C4-2B (cell line): Measurements from ENCODE around the gene TREM2.

Source experiments
- H3K27ac ChIP-seq: fragments of 450-650 bp; 2 replicates; pipeline ENCODE4 v1.5.1; 2017
- ZFX ChIP-seq: fragments of 450-650 bp; IDR thresholded peaks from 2 replicates; pipeline ENCODE4 v1.6.1; 2017
- TF ChIP-seq, protein P1 (sequence below): fragments of 450-650 bp; conservative IDR thresholded peaks from 2 replicates; pipeline ENCODE4 v1.5.1; 2017; ENCODE audit warnings: mild to moderate bottlenecking

Gene TREM2

DNA sequence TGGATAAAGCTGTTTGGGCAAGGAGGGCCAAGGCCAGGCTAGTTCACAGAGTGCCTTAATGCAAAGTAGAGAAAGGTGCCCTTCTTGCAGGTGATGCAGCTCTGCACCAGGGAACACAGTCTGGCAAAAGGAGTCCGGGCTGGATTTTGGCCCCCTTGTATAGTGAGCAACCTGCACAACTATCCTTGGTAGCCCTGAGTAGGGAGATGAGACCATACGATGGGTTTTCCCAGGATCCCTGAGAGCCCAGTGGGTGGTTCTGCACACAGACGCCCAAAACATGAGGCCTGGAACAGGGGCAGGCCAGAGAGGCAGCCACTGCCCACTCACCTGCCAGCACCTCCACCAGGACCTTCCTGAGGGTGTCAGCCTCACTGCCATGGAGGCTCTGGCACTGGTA lies 2.0 kb downstream of the TREM2 start:
- H3K27ac ChIP-seq: no peak overlapping the region
- no peak for TF ChIP-seq ZFX
- TF ChIP-seq, protein P1, sequence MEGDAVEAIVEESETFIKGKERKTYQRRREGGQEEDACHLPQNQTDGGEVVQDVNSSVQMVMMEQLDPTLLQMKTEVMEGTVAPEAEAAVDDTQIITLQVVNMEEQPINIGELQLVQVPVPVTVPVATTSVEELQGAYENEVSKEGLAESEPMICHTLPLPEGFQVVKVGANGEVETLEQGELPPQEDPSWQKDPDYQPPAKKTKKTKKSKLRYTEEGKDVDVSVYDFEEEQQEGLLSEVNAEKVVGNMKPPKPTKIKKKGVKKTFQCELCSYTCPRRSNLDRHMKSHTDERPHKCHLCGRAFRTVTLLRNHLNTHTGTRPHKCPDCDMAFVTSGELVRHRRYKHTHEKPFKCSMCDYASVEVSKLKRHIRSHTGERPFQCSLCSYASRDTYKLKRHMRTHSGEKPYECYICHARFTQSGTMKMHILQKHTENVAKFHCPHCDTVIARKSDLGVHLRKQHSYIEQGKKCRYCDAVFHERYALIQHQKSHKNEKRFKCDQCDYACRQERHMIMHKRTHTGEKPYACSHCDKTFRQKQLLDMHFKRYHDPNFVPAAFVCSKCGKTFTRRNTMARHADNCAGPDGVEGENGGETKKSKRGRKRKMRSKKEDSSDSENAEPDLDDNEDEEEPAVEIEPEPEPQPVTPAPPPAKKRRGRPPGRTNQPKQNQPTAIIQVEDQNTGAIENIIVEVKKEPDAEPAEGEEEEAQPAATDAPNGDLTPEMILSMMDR: no peak

DNA sequence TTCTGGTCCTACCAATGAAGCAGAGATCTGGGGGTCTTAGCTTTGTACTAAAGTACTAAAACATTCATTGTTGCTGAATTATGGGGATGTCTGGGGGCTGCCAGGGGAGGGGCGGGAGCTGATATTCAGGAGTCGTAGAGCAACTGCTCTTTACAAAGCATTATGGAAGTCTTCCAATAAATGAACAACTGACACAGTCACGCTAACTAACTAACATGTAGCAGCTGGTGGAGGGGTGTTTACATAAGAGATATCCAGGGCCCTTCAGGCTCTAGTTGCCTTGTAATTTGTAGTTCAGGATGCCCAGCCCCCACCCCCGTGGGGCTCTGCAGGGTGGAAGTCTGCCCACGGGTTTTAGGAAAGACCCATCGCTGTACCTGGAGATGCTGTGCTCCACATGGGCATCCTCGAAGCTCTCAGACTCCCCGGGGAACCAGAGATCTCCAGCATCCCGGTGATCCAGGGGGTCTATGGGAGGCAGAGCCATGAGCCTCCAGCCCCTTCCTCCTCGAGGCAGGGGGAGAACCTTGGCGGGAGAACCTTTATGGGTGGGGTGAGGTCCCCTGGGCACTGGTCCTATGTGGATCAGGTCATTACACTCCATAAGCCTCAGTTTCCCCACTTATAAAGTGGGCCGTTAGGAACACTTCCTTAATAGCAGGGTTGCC lies 3.4 kb downstream of the TREM2 start:
- no peak for TF ChIP-seq ZFX
- TF ChIP-seq, protein P1: no peak
- no peak overlapping the region for H3K27ac ChIP-seq

DNA sequence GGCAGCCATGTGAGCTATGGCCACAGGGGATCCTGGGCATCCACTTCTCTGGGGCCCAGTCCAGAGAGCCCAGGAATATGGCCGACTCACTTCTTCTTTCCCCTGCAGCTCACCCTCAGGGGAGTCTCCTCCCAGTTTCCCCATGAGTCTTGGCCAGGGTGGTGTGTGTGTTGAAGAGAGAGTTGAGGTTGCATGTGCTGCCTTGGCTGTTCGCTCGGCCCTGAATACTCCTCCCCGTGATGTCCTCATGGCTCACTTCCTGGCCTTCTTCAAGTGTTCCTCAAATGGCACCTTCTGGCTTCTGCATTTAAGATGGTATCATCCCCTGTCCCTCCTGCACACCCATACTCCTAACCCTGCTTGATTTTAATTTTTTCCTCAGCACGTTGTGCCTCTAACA lies 5.6 kb downstream of the TREM2 start:
- no peak for TF ChIP-seq ZFX
- TF ChIP-seq, protein P1: no peak
- H3K27ac ChIP-seq: no peak overlapping the region

DNA sequence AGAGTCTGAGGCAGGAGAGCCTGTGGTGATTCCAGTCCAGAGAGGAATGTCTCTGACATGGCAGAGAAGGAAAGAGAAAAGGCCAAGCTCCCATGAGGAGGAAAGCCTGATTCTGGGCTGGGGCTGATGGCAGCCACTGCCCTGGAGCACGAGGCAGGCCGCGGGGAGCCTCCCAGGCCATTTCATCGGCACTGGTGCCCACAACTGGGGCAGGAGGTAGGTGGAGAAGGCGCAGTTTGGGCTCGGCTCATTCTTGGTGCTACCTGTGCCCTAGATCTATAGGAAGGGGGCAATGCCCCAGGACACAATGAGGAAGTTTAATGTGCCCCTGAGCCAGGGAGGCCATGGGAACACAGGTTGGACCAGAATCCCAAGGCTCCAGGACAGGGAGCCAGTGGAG lies 6.1 kb downstream of the TREM2 start:
- TF ChIP-seq ZFX: no peak
- TF ChIP-seq, protein P1: no peak
- no peak overlapping the region for H3K27ac ChIP-seq

DNA sequence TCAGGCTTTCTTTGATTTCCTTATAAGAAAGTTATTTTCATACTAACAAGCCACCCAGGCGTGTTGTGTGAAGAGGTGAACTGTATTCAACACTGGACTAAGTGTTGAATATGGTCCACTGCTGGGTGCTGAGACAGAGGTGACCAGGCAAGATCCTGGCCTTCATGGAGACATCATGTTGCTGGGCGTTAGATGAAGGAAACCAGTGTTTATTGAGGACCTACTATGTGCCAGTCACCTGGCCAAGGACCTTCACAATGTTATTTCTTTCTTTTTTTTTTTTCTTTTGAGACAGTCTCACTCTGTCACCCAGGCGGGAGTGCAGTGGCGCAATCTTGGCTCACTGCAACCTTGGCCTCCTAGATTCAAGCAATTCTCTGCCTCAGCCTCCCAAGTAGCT lies 6.9 kb downstream of the TREM2 start:
- H3K27ac ChIP-seq: no peak overlapping the region
- TF ChIP-seq, protein P1: no peak
- TF ChIP-seq ZFX: no peak

DNA sequence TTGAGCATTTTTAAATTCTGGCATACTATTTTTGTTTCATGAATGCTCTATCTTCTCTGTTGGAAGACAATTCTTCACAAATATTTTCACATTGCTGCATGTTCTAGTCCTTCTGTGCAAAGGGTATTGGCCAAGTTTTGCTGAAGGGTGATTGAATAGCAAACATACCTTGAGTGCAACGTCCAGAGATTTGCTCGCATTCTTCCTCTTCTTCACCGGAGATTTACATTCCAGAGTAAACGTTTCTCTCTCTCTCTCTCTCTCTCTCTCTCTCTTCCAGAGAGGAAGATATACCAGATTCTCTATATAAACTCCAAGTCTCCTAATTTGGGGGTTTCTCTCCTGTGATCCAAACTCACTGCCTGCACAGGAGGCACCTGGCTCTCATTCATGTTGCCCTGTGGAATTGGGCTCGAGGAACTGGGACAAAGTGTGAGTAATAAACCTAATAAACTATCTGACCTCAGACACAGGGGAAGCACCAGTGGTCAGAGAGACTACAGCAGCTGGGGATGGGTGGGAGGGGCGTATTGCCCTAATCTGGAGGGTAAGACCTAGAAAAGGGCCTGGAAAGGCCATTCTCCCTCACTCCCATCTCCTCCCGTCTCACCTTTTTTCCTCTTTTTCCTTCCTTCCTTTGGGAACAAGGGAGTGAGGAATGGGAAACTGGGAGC lies 7.6 kb downstream of the TREM2 start:
- TF ChIP-seq, protein P1: no peak
- no peak for TF ChIP-seq ZFX
- no peak overlapping the region for H3K27ac ChIP-seq

DNA sequence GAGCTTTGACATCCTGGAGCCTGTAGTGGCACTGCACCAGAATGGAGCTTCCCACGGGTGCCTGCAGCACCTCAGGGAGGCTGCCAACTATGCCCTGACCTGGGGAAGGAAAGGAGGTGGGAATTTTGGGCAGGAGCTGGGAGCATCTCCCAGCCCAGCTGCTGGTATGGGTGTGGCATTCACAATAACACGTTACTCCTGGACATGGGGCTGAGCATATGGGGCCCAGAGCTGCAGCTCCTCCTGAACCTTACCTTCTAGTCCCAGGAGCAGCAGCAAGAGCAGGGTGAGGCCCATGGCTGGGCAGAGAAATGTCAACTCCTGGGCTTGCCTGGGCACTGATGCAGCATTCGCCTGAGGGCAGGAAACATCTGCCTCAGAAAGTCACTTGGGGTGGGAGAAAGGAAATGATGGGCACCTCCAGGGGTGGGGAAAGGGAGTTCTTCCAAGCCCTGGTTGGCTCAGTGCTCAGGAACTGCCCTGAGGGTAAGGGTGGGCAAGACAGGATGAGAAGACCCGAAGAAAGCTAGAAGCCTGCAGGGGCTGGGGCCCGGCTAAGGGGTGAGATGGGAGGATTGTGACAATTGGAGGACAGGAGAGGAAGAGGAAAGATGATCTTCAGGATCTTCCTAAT lies 8.8 kb downstream of the TREM2 start, which contains the start of gene TREML1:
TSS of gene TREML1 (minus strand) at position 356 of the 634 bp plus-strand sequence. CDS start at position 297, 59 bp downstream.
- TF ChIP-seq, protein P1: no peak
- TF ChIP-seq ZFX: no peak
- H3K27ac ChIP-seq: no peak within 1 kb of the TSS
